H1 (cell line): Measurements from ENCODE around the gene SCGB1C2. TPM values are rescaled to one million over a fixed set of nuclear protein-coding genes. Genes with fewer than 3 reads are reported as not detected.

Experiments used
- CTCF ChIA-PET: fragments of 300-600 bp; sonication (Branson Sonifier 250); formaldehyde crosslinking; loops from one replicate; lab custom pipeline; 2021; ENCODE audit not compliant: partially characterized antibody; lab: Charles Lee
- POLR2A ChIA-PET: fragments of 300-600 bp; sonication (Branson Sonifier 250); formaldehyde crosslinking; loops from one replicate; lab custom pipeline; 2021; ENCODE audit warnings: inconsistent platforms; ENCODE audit not compliant: partially characterized antibody; lab: Charles Lee
- DNase-seq, 2 experiments: peaks; one replicate each; pipeline versions ENCODE4 v3.0.0 to v3.0.0-alpha.2; 2010 to 2022; ENCODE audit warnings: low spot score in 2 of 2, low read depth in 1 of 2, mixed read lengths in 1 of 2
- FAIRE-seq: peaks from 2 replicates; lab custom pipeline; 2011; peaks lifted over from hg19 to GRCh38; lab: Jason Lieb, UNC
- H2AFZ ChIP-seq: 2 replicates; pipeline ENCODE4 v1.8.1; 2012; ENCODE audit warnings: low read length, inconsistent platforms
- H2AK5ac ChIP-seq: 2 replicates; pipeline ENCODE4 v1.6.1; 2013; ENCODE audit warnings: low read depth, low read length
- H2BK120ac ChIP-seq: replicated peaks from 2 replicates; pipeline ENCODE3; 2013; ENCODE audit warnings: low read depth, low read length, inconsistent platforms
- H2BK12ac ChIP-seq: 2 replicates; pipeline ENCODE4 v1.6.1; 2013; ENCODE audit warnings: low read depth, low read length
- H2BK15ac ChIP-seq: 2 replicates; pipeline ENCODE4 v1.6.1; 2013; ENCODE audit warnings: low read length
- H2BK20ac ChIP-seq: 2 replicates; pipeline ENCODE4 v1.6.1; 2013; ENCODE audit warnings: low read length
- H2BK5ac ChIP-seq: 2 replicates; pipeline ENCODE4 v1.6.1; 2013; ENCODE audit warnings: low read depth, low read length
- H3K14ac ChIP-seq: 2 replicates; pipeline ENCODE4 v1.6.1; 2013; ENCODE audit warnings: inconsistent platforms; ENCODE audit not compliant: insufficient read length
- H3K18ac ChIP-seq: 2 replicates; pipeline ENCODE4 v1.6.1; 2013; ENCODE audit warnings: low read length; ENCODE audit errors: extremely low read depth
- H3K23ac ChIP-seq: 2 replicates; pipeline ENCODE4 v1.6.1; 2013; ENCODE audit warnings: inconsistent platforms; ENCODE audit not compliant: insufficient read length
- H3K23me2 ChIP-seq: 2 replicates; pipeline ENCODE4 v1.6.1; 2013; ENCODE audit warnings: low read depth, low read length
- H3K27ac ChIP-seq: 2 replicates; pipeline ENCODE4 v1.6.1; 2011; ENCODE audit warnings: low read depth, low read length, inconsistent platforms
- H3K27me3 ChIP-seq, 4 experiments: replicated peaks in 1 of 4; 1 replicate in 1 of 4; 2 replicates in 3 of 4; pipeline versions ENCODE4 v1.6.1 to v1.8.1; 2011 to 2013; ENCODE audit warnings: low read length in 3 of 4, mild to moderate bottlenecking in 3 of 4, inconsistent platforms in 2 of 4, mixed read lengths in 2 of 4, moderate library complexity in 1 of 4; ENCODE audit not compliant: control insufficient read depth in 3 of 4, insufficient read depth in 3 of 4; ENCODE audit errors: extremely low read depth in 1 of 4
- H3K36me3 ChIP-seq, 4 experiments: 2 replicates each; pipeline versions ENCODE4 v1.6.1 to v1.8.1; 2011 to 2013; ENCODE audit warnings: mild to moderate bottlenecking in 4 of 4, low read length in 3 of 4, moderate library complexity in 2 of 4, control low read depth in 1 of 4, inconsistent platforms in 1 of 4; ENCODE audit not compliant: insufficient read depth in 4 of 4, control insufficient read depth in 2 of 4
- H3K4ac ChIP-seq: replicated peaks from 2 replicates; pipeline ENCODE3; 2013; ENCODE audit warnings: low read length, low read depth, mixed read lengths, inconsistent platforms; ENCODE audit not compliant: insufficient read length
- H3K4me1 ChIP-seq, 4 experiments: replicated peaks in 1 of 4; 1 replicate in 1 of 4; 2 replicates in 3 of 4; pipeline versions ENCODE4 v1.6.1 to v1.8.1; 2011 to 2013; ENCODE audit warnings: low read length in 3 of 4, inconsistent platforms in 2 of 4, mixed read lengths in 1 of 4; ENCODE audit not compliant: insufficient read depth in 4 of 4, control insufficient read depth in 3 of 4
- H3K4me2 ChIP-seq, 2 experiments: 2 replicates each; pipeline versions ENCODE4 v1.6.1 to v1.8.1; 2011 to 2013; ENCODE audit warnings: low read depth in 2 of 2, low read length in 2 of 2, control low read depth in 1 of 2, inconsistent platforms in 1 of 2, mild to moderate bottlenecking in 1 of 2; ENCODE audit not compliant: insufficient read depth in 1 of 2
- H3K4me3 ChIP-seq, 4 experiments: fragments of 200-600, 300-600 bp in 1 of 4; sonication (generic), shearing (Covaris generic), sonication (Bioruptor Twin) in 1 of 4; 2 replicates each; pipeline versions ENCODE4 v1.5.1 to v1.8.1; 2011 to 2016; ENCODE audit warnings: low read length in 4 of 4, low read depth in 3 of 4, control low read depth in 2 of 4, inconsistent platforms in 2 of 4, mild to moderate bottlenecking in 2 of 4, mixed read lengths in 1 of 4, moderate library complexity in 1 of 4; ENCODE audit not compliant: insufficient read depth in 2 of 4; ENCODE audit errors: extremely low read depth in 1 of 4
- H3K56ac ChIP-seq: replicated peaks from 2 replicates; pipeline ENCODE3; 2013; ENCODE audit warnings: low read depth, mild to moderate bottlenecking, mixed read lengths, low read length, inconsistent platforms; ENCODE audit not compliant: insufficient read length
- H3K79me1 ChIP-seq: 2 replicates; pipeline ENCODE4 v1.6.1; 2013; ENCODE audit warnings: low read depth, low read length, control low read depth
- H3K79me2 ChIP-seq, 2 experiments: 2 replicates each; pipeline versions ENCODE4 v1.6.1 to v1.8.1; 2012 to 2013; ENCODE audit warnings: low read length in 2 of 2, mild to moderate bottlenecking in 2 of 2, inconsistent platforms in 1 of 2; ENCODE audit not compliant: insufficient read depth in 2 of 2, control insufficient read depth in 1 of 2
- H3K9ac ChIP-seq, 4 experiments: replicated peaks in 1 of 4; 1 replicate in 1 of 4; 2 replicates in 3 of 4; pipeline versions ENCODE4 v1.6.1 to v1.8.1; 2011 to 2013; ENCODE audit warnings: low read depth in 3 of 4, low read length in 3 of 4, control low read depth in 2 of 4, mild to moderate bottlenecking in 2 of 4, moderate library complexity in 2 of 4, inconsistent platforms in 1 of 4; ENCODE audit errors: extremely low read depth in 1 of 4
- H3K9me3 ChIP-seq, 2 experiments: 2 replicates each; pipeline versions ENCODE4 v1.6.1 to v1.8.1; 2012 to 2013; ENCODE audit warnings: mild to moderate bottlenecking in 2 of 2, moderate library complexity in 2 of 2, control low read depth in 1 of 2, inconsistent platforms in 1 of 2, low read depth in 1 of 2, low read length in 1 of 2, mixed read lengths in 1 of 2; ENCODE audit not compliant: insufficient read depth in 2 of 2
- H4K20me1 ChIP-seq, 2 experiments: replicated peaks in 1 of 2; 2 replicates each; pipeline versions ENCODE3 to v1.8.1; 2011 to 2013; ENCODE audit warnings: inconsistent platforms in 2 of 2, low read length in 2 of 2, mild to moderate bottlenecking in 1 of 2; ENCODE audit not compliant: insufficient read depth in 2 of 2, control insufficient read depth in 1 of 2
- H4K5ac ChIP-seq: 2 replicates; pipeline ENCODE4 v1.6.1; 2013; ENCODE audit warnings: low read length, low read depth, mixed read lengths, inconsistent platforms; ENCODE audit not compliant: insufficient read length
- H4K8ac ChIP-seq: 2 replicates; pipeline ENCODE4 v1.8.0; 2013; ENCODE audit warnings: mild to moderate bottlenecking, moderate library complexity, low read length, inconsistent platforms; ENCODE audit not compliant: insufficient read depth; ENCODE audit errors: extremely low read depth
- H4K91ac ChIP-seq: replicated peaks from 2 replicates; pipeline ENCODE3; 2013; ENCODE audit warnings: low read length, mixed read lengths, inconsistent platforms; ENCODE audit not compliant: insufficient read length
- BRCA1 ChIP-seq: IDR thresholded peaks from 2 replicates; pipeline ENCODE4 v1.6.1; 2012; ENCODE audit warnings: low read depth, low read length, improper control_type of control experiment
- CHD2 ChIP-seq: IDR thresholded peaks from 2 replicates; pipeline ENCODE4 v1.6.1; 2012; ENCODE audit warnings: low read length, improper control_type of control experiment
- EGR1 ChIP-seq: IDR thresholded peaks from 2 replicates; pipeline ENCODE4 v1.6.1; 2011; ENCODE audit warnings: low read depth, low read length, borderline replicate concordance
- HDAC6 ChIP-seq: IDR thresholded peaks from one replicate; pipeline ENCODE4 v1.7.1; 2012; ENCODE audit warnings: low read depth, mild to moderate bottlenecking, inconsistent platforms, low read length, moderate library complexity
- MAX ChIP-seq: IDR thresholded peaks from 2 replicates; pipeline ENCODE4 v1.6.1; 2012; ENCODE audit warnings: inconsistent platforms
- NANOG ChIP-seq: IDR thresholded peaks from 2 replicates; pipeline ENCODE4 v1.6.1; 2011; ENCODE audit warnings: low read length, low read depth, mild to moderate bottlenecking, inconsistent platforms; ENCODE audit not compliant: insufficient read depth, poor library complexity, severe bottlenecking
- NRF1 ChIP-seq: IDR thresholded peaks from 2 replicates; pipeline ENCODE4 v1.6.1; 2011; ENCODE audit warnings: mild to moderate bottlenecking, low read depth, low read length, improper control_type of control experiment
- POLR2A ChIP-seq, 2 experiments: IDR thresholded peaks; 1 replicate in 1 of 2; 2 replicates in 1 of 2; pipeline ENCODE4 v1.6.1; 2011; ENCODE audit warnings: low read depth in 2 of 2, low read length in 2 of 2, mild to moderate bottlenecking in 2 of 2; ENCODE audit errors: control extremely low read depth in 1 of 2
- SAP30 ChIP-seq: fragments of 300-600 bp; sonication (generic); IDR thresholded peaks from 2 replicates; pipeline ENCODE4 v1.7.1; 2012; ENCODE audit warnings: low read length, moderate library complexity, mild to moderate bottlenecking, inconsistent platforms; ENCODE audit not compliant: insufficient read depth, insufficient replicate concordance
- TAF7 ChIP-seq: optimal IDR thresholded peaks from 2 replicates; pipeline ENCODE3; 2011; ENCODE audit warnings: low read depth, mild to moderate bottlenecking, inconsistent platforms, low read length, moderate library complexity, borderline replicate concordance
- whole genome bisulfite sequencing, 2 experiments: shearing (Covaris generic) in 1 of 2; methylation state at CpG; one replicate each; pipeline versions ENCODE4 v1.1.6 to v1.1.7; 2013 to 2015; ENCODE audit warnings: low lambda C conversion rate in 2 of 2, mixed read lengths in 2 of 2, inconsistent platforms in 1 of 2, low coverage in 1 of 2, missing lambda C conversion rate in 1 of 2; ENCODE audit not compliant: insufficient replicate concordance in 2 of 2, insufficient coverage in 1 of 2, insufficient read length in 1 of 2; ENCODE audit errors: extremely low coverage in 1 of 2, missing lambda C conversion rate in 1 of 2; 5-methylcytosine and 5-hydroxymethylcytosine counted together
- polyA plus RNA-seq, 7 experiments: library from polyadenylated mRNA; depleted of rRNA in 3 of 7; stranded (reverse) in 5 of 7; unstranded in 2 of 7; fragments of >200 nt in 5 of 7; fragments of 200-250 nt in 2 of 7; gene quantifications; 1 replicate in 5 of 7; 2 replicates in 1 of 7; 4 replicates in 1 of 7; pipeline versions ENCODE4 v1.2.1 to v1.2.3, GENCODE V29; 2011 to 2013; ENCODE audit warnings: missing spikeins in 2 of 7, mixed read lengths in 2 of 7
- total RNA-seq: library from RNA; stranded (reverse); fragmentation: NEBNext Ultra II Directional; extraction: Animal tissue kit (Norgen Biotek cat#: 25700); gene quantifications from 2 replicates; pipeline ENCODE4 v1.2.1, GENCODE V29; 2021
- TF ChIP-seq, protein P1 (sequence below), 3 experiments: IDR thresholded peaks; 1 replicate in 2 of 3; 2 replicates in 1 of 3; pipeline versions ENCODE4 v1.5.1 to v1.6.1; 2011; ENCODE audit warnings: low read length in 3 of 3, mild to moderate bottlenecking in 3 of 3, inconsistent platforms in 2 of 3, low read depth in 1 of 3, moderate library complexity in 1 of 3; ENCODE audit not compliant: insufficient read depth in 1 of 3; ENCODE audit errors: control extremely low read depth in 1 of 3

Gene SCGB1C2
- total and polyA plus RNA-seq, 2 of the 8 experiments (the other 6 are each of a cell fraction or from before 2014, with no cell fraction given), result not detected

DNA sequence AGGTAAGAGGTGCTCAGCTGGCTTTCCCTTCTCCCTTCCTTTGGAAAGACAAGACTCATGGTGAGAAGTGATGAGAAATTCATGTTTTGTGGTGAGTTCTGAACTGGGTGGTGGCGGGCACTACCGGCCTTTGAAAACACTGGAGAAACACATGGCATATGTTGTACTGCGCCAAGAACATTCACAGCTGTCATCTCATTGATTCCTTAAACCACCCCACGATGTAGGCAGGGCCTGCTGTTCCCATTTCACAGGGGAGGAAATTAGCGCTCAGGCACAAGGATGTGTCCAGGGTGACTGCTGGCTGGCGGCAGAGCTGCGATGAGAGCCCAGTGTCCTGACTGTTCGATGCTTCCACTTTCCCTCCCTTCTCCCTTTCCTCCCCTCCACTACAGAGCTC is 45.7 kb downstream of the SCGB1C2 start:
- Histone ChIP-seq H3K14ac (no peak overlapping the region), H2AFZ (no peak overlapping the region), H3K79me1 (no peaks in the 10 kb centered on the region), H2BK20ac (no peak overlapping the region), H2AK5ac (no peak overlapping the region), H2BK120ac (no peak overlapping the region), H3K23me2 (peaks cover 9% of the 10 kb centered on the region; the same call in 1 of the 2 replicates), H3K23ac (no peak overlapping the region), H2BK12ac (no peak overlapping the region; the same call in 1 of the 2 replicates), H4K91ac (no peak overlapping the region), H3K4me2 (no peak overlapping the region; a peak in 1 of 4 replicates), H3K36me3 (no peaks in the 10 kb centered on the region), H3K27ac (no peak overlapping the region), H3K9ac (no peak overlapping the region), H2BK15ac (0 out of 2 replicates have a peak overlapping the region, but pooled peaks have one; percentile 3), H4K5ac (no peak overlapping the region), H2BK5ac (no peak overlapping the region), H3K4ac (no peak overlapping the region), H3K9me3 (no peaks in the 10 kb centered on the region), H3K4me3 (no peak overlapping the region), H3K18ac (no peak overlapping the region), H3K79me2 (no peaks in the 10 kb centered on the region), H4K20me1 (no peaks in the 10 kb centered on the region), H3K27me3 (peaks cover 19 to 62% (median 42%) of the 10 kb centered on the region in 4 experiments), H4K8ac (no peak overlapping the region), H3K56ac (no peak overlapping the region), H3K4me1 (peaks cover 6 to 16% (median 12%) of the 10 kb centered on the region in 4 experiments)
- FAIRE-seq (no peak), DNase-seq (no peak)
- ChIA-PET CTCF (interaction anchor here (1.1 to 2.2 kb wide), 5 partner anchors 16 to 517 kb away, joined by 4 to 7 read pairs (median 4); no protein-coding TSS in a partner anchor), POLR2A (interaction anchor here (0.6 to 1.9 kb wide), 4 partner anchors 11 to 123 kb away, joined by 3 to 5 read pairs (median 4); no protein-coding TSS in a partner anchor)
- 85% methylated on average over 8 of the region's 8 CpGs; no CpG with 5 or more reads in 1 of the 2 experiments for WGBS, 2 experiments
- TF ChIP-seq, protein P1, sequence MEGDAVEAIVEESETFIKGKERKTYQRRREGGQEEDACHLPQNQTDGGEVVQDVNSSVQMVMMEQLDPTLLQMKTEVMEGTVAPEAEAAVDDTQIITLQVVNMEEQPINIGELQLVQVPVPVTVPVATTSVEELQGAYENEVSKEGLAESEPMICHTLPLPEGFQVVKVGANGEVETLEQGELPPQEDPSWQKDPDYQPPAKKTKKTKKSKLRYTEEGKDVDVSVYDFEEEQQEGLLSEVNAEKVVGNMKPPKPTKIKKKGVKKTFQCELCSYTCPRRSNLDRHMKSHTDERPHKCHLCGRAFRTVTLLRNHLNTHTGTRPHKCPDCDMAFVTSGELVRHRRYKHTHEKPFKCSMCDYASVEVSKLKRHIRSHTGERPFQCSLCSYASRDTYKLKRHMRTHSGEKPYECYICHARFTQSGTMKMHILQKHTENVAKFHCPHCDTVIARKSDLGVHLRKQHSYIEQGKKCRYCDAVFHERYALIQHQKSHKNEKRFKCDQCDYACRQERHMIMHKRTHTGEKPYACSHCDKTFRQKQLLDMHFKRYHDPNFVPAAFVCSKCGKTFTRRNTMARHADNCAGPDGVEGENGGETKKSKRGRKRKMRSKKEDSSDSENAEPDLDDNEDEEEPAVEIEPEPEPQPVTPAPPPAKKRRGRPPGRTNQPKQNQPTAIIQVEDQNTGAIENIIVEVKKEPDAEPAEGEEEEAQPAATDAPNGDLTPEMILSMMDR (IDR thresholded peaks at IDR 0.05; ENCODE audit: control extremely low read depth in 1 of 3, insufficient read depth in 1 of 3, low read depth in 1 of 3, low read length in 3 of 3), result no peak
- TF ChIP-seq TAF7 (no peak), POLR2A (IDR thresholded peaks at IDR 0.05; ENCODE audit: control extremely low read depth in 1 of 2, low read depth in 2 of 2, low read length in 2 of 2) (no peak), MAX (no peak), NRF1 (no peak), HDAC6 (no peak), CHD2 (no peak), SAP30 (no peak), EGR1 (no peak), NANOG (no peak), BRCA1 (no peak)
